Neural progenitor cell (in vitro differentiated cells): ENCODE measurements around the gene RHOD.

Experiments
- CTCF ChIP-seq: fragments of 200-600 bp; sonication (generic); IDR thresholded peaks from 2 replicates; pipeline ENCODE4 v1.5.1; 2017; ENCODE audit warnings: antibody characterized with exemption, mild to moderate bottlenecking
- EZH2 ChIP-seq: fragments of 200-600 bp; sonication (generic); IDR thresholded peaks from 2 replicates; pipeline ENCODE4 v1.6.1; 2017; ENCODE audit warnings: antibody characterized with exemption, mild to moderate bottlenecking, moderate library complexity

DNA sequence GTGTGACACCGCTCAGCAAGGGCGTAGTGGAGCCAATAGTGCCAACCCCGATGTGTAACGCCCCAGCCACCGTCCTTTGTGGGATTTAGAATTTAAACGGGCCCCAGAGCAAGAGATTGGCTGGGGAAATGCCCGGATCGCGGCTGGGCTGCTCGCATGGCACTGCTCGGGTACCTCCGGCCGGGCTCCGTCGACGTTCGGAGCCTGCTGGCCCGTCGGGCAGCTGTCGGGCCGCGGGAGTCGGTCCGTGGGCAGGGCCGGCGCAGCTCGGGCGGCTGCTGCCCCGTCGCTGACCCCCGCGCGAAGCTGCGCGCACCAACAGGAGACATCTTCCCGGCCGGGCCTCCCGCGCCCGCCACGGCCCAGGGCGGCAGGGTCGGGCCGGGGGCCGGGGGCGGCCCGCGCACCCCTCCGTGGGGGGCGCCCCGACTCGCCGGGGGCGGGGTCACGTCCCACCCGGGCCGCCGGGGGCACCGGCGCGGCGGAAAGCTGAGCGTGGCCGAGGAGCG lies 61.1 kb downstream of the RHOD start:
- TF ChIP-seq CTCF (no peak), EZH2 (peak; percentile 50)
